Mesenchymal stem cell (in vitro differentiated cells and primary cell): ENCODE results near the gene FAM120B.

Experiments used
- DNase-seq: peaks from one replicate; pipeline ENCODE4 v3.0.0-alpha.2; 2013
- H2AFZ ChIP-seq: one replicate; pipeline ENCODE4 v1.6.1; 2013; ENCODE audit warnings: low read depth, mild to moderate bottlenecking, control low read depth, inconsistent platforms, low read length, moderate library complexity
- H2AK5ac ChIP-seq: 2 replicates; pipeline ENCODE4 v1.6.1; 2013; ENCODE audit warnings: low read length, moderate library complexity, mild to moderate bottlenecking, inconsistent platforms; ENCODE audit not compliant: severe bottlenecking
- H2BK120ac ChIP-seq: one replicate; pipeline ENCODE4 v1.6.1; 2013; ENCODE audit warnings: low read depth, mild to moderate bottlenecking, inconsistent platforms, low read length, moderate library complexity
- H2BK12ac ChIP-seq, 2 experiments: one replicate each; pipeline ENCODE4 v1.6.1; 2013; ENCODE audit warnings: inconsistent platforms in 2 of 2, low read length in 2 of 2, mild to moderate bottlenecking in 2 of 2, moderate library complexity in 2 of 2, control low read depth in 1 of 2
- H2BK15ac ChIP-seq: one replicate; pipeline ENCODE4 v1.6.1; 2013; ENCODE audit warnings: mild to moderate bottlenecking, low read depth, inconsistent platforms; ENCODE audit not compliant: poor library complexity, severe bottlenecking
- H2BK5ac ChIP-seq: 2 replicates; pipeline ENCODE4 v1.6.1; 2013; ENCODE audit warnings: low read depth, mild to moderate bottlenecking, low read length, control low read depth, inconsistent platforms; ENCODE audit not compliant: poor library complexity, severe bottlenecking
- H3K14ac ChIP-seq, 2 experiments: one replicate each; pipeline ENCODE4 v1.6.1; 2013; ENCODE audit warnings: inconsistent platforms in 2 of 2, low read length in 2 of 2, control low read depth in 1 of 2, mild to moderate bottlenecking in 1 of 2, moderate library complexity in 1 of 2
- H3K18ac ChIP-seq, 2 experiments: one replicate each; pipeline ENCODE4 v1.6.1; 2013; ENCODE audit warnings: inconsistent platforms in 2 of 2, low read length in 2 of 2, control low read depth in 1 of 2, low read depth in 1 of 2, mild to moderate bottlenecking in 1 of 2
- H3K23ac ChIP-seq, 2 experiments: one replicate each; pipeline ENCODE4 v1.6.1; 2013; ENCODE audit warnings: inconsistent platforms in 2 of 2, low read length in 2 of 2, mild to moderate bottlenecking in 2 of 2, moderate library complexity in 2 of 2, control low read depth in 1 of 2
- H3K27ac ChIP-seq: 2 replicates; pipeline ENCODE4 v1.5.1; 2013; ENCODE audit warnings: mild to moderate bottlenecking, moderate library complexity, low read length, control low read depth, inconsistent platforms; ENCODE audit not compliant: poor library complexity, severe bottlenecking
- H3K27me3 ChIP-seq, 2 experiments: 2 replicates each; pipeline versions ENCODE4 v1.6.1 to v1.7.0; 2013; ENCODE audit warnings: low read length in 2 of 2, mild to moderate bottlenecking in 2 of 2, moderate library complexity in 2 of 2, control low read depth in 1 of 2, inconsistent platforms in 1 of 2; ENCODE audit not compliant: control insufficient read depth in 1 of 2, insufficient read depth in 1 of 2
- H3K36me3 ChIP-seq, 2 experiments: 2 replicates each; pipeline versions ENCODE4 v1.6.1 to v1.7.0; 2013; ENCODE audit warnings: low read length in 2 of 2, control low read depth in 1 of 2, inconsistent platforms in 1 of 2, low read depth in 1 of 2, mild to moderate bottlenecking in 1 of 2; ENCODE audit not compliant: insufficient read depth in 2 of 2, control insufficient read depth in 1 of 2
- H3K4ac ChIP-seq, 2 experiments: one replicate each; pipeline ENCODE4 v1.6.1; 2013; ENCODE audit warnings: inconsistent platforms in 2 of 2, low read length in 2 of 2, mild to moderate bottlenecking in 2 of 2, moderate library complexity in 2 of 2, control low read depth in 1 of 2, low read depth in 1 of 2
- H3K4me1 ChIP-seq: 2 replicates; pipeline ENCODE4 v1.6.1; 2013; ENCODE audit warnings: low read depth, low read length, control low read depth; ENCODE audit not compliant: control insufficient read depth, insufficient read depth
- H3K4me2 ChIP-seq: 2 replicates; pipeline ENCODE4 v1.6.1; 2013; ENCODE audit warnings: low read length, mild to moderate bottlenecking, inconsistent platforms; ENCODE audit not compliant: poor library complexity, severe bottlenecking
- H3K4me3 ChIP-seq, 2 experiments: 2 replicates each; pipeline versions ENCODE4 v1.5.1 to v1.7.0; 2013; ENCODE audit warnings: low read length in 2 of 2, mild to moderate bottlenecking in 2 of 2, control low read depth in 1 of 2, low read depth in 1 of 2; ENCODE audit not compliant: insufficient read depth in 1 of 2
- H3K79me1 ChIP-seq: replicated peaks from 2 replicates; pipeline ENCODE4 v1.6.1; 2013; ENCODE audit warnings: mild to moderate bottlenecking, control low read depth, low read length, inconsistent platforms; ENCODE audit not compliant: poor library complexity, severe bottlenecking
- H3K9ac ChIP-seq: 2 replicates; pipeline ENCODE4 v1.7.0; 2013; ENCODE audit warnings: mild to moderate bottlenecking, low read length, moderate library complexity
- H3K9me3 ChIP-seq: 2 replicates; pipeline ENCODE4 v1.7.0; 2013; ENCODE audit warnings: mild to moderate bottlenecking, low read length; ENCODE audit not compliant: control insufficient read depth
- H4K8ac ChIP-seq: one replicate; pipeline ENCODE4 v1.6.1; 2013; ENCODE audit warnings: inconsistent platforms, mild to moderate bottlenecking, low read length, moderate library complexity
- H4K91ac ChIP-seq: one replicate; pipeline ENCODE4 v1.6.1; 2013; ENCODE audit warnings: mild to moderate bottlenecking, low read length, inconsistent platforms
- WGBS: methylation state at CpG from one replicate; pipeline ENCODE4 v1.1.7; 2013; ENCODE audit warnings: mixed read lengths; 5-methylcytosine and 5-hydroxymethylcytosine counted together

Gene FAM120B

DNA sequence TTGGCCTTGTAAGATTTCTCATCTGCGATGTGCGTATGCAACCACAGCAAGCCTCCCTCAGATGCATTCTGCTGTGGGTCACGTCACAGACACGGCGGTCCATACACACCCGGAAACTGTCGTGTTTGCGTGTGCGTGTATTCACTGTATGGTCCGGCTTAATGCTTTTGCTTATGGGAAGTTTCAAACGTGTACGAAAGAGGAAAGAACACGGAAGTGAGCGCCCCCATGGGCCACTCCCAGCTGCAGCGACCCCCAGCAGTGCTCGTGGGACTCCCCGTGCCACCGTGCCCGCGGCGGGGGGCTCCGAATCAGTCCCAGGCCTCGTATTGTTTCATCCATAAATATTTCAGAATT, 25.9 kb upstream of the FAM120B start:
- no peak overlapping the region for H2AFZ ChIP-seq
- peak overlapping the region in 1 of 2 experiments; percentile 76 for H3K4me3 ChIP-seq
- H2BK5ac ChIP-seq, result no peak overlapping the region
- H2BK12ac ChIP-seq, result no peak overlapping the region
- no peaks in the 10 kb centered on the region for H3K79me1 ChIP-seq
- no peaks in the 10 kb centered on the region for H3K9me3 ChIP-seq
- peak overlapping the region; percentile 65 for H3K9ac ChIP-seq
- DNase-seq, result no peak
- H3K36me3 ChIP-seq, result peaks cover 0 to 8% of the 10 kb centered on the region in 2 experiments
- H3K4me1 ChIP-seq, result peaks cover 2% of the 10 kb centered on the region
- H4K8ac ChIP-seq, result no peak overlapping the region
- H3K27me3 ChIP-seq, result peaks cover 8 to 38% of the 10 kb centered on the region in 2 experiments
- H3K27ac ChIP-seq, result no peak overlapping the region
- H2BK15ac ChIP-seq, result no peak overlapping the region
- no peak overlapping the region for H3K23ac ChIP-seq
- H3K14ac ChIP-seq, result no peak overlapping the region
- 86% methylated on average over 23 of the region's 23 CpGs for WGBS
- H3K4ac ChIP-seq, result no peak overlapping the region
- no peak overlapping the region for H4K91ac ChIP-seq
- no peak overlapping the region for H3K4me2 ChIP-seq
- no peak overlapping the region for H3K18ac ChIP-seq
- H2BK120ac ChIP-seq, result no peak overlapping the region
- no peak overlapping the region for H2AK5ac ChIP-seq

GRCh38 chr6:170281331-170282292, 24.9 kb upstream of the FAM120B start:
- Histone ChIP-seq H2AFZ (no peak overlapping the region), H2AK5ac (no peak overlapping the region), H3K18ac (no peak overlapping the region), H3K23ac (no peak overlapping the region), H3K4ac (no peak overlapping the region), H2BK5ac (no peak overlapping the region), H3K27ac (no peak overlapping the region), H2BK12ac (no peak overlapping the region), H2BK120ac (no peak overlapping the region), H3K9ac (no peak overlapping the region), H4K91ac (no peak overlapping the region), H3K36me3 (peaks cover 0 to 8% of the 10 kb centered on the region in 2 experiments), H3K14ac (no peak overlapping the region), H3K9me3 (no peaks in the 10 kb centered on the region), H4K8ac (no peak overlapping the region), H3K4me1 (peaks cover 4% of the 10 kb centered on the region), H3K4me2 (no peak overlapping the region), H3K4me3 (no peak overlapping the region), H3K27me3 (peaks cover 15 to 39% of the 10 kb centered on the region in 2 experiments), H3K79me1 (no peaks in the 10 kb centered on the region), H2BK15ac (no peak overlapping the region)
- no peak for DNase-seq
- WGBS, result 94% methylated on average over 43 of the region's 48 CpGs

DNA sequence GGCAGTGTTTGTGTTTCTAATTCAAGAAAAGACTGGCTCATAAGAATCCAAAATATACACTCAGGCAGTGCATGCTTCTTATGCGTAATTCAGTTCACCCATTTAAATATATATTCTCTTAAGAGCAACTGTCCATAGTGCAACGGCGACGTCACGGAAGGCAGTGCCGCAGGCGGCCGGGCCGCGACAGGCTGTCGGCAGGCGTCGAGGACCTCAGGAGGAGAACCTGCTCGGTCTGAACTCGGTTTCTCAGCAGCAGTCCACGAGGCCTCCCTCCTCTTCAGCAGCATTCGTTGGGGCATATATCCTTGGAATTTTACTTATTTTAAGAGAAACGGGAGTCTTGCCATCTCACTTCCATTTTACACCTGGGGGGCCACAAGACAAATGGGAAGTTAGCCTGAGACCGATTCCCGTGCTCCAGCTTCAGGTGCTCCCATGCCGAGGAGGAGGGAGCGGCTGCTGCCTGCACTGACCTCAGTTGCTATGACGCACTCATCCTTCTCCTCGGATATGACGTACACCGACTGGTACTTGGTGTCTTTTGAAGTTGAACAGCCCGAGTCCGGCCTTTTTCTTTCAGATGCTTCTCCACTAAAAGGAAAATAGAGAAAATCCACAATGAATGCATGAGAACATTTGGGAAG, 23.9 kb upstream of the FAM120B start:
- Histone ChIP-seq H4K91ac (no peak overlapping the region), H4K8ac (no peak overlapping the region), H3K4me2 (no peak overlapping the region), H3K9ac (no peak overlapping the region), H3K4me3 (no peak overlapping the region), H2AK5ac (no peak overlapping the region), H2BK120ac (no peak overlapping the region), H2AFZ (no peak overlapping the region), H3K9me3 (no peaks in the 10 kb centered on the region), H3K27me3 (peaks cover 22 to 47% of the 10 kb centered on the region in 2 experiments), H3K18ac (no peak overlapping the region), H2BK5ac (no peak overlapping the region), H3K4me1 (peaks cover 6% of the 10 kb centered on the region), H3K36me3 (peaks cover 0 to 8% of the 10 kb centered on the region in 2 experiments), H2BK15ac (no peak overlapping the region), H3K79me1 (no peaks in the 10 kb centered on the region), H3K4ac (no peak overlapping the region), H2BK12ac (no peak overlapping the region), H3K14ac (no peak overlapping the region), H3K27ac (no peak overlapping the region), H3K23ac (no peak overlapping the region)
- WGBS, result 94% methylated on average over 28 of the region's 28 CpGs
- DNase-seq, result no peak
